Measurements from ENCODE around the gene VSIG10L. TPM values are rescaled to one million over a fixed set of nuclear protein-coding genes. Genes with fewer than 3 reads are reported as not detected.
A peak's percentile ranks its signal among the peaks of the same experiment; 100 is the strongest.

Gene VSIG10L
- total RNA-seq, 4 donors from 2014 or later: 0.21 to 0.56 (median 0.28) TPM

DNA sequence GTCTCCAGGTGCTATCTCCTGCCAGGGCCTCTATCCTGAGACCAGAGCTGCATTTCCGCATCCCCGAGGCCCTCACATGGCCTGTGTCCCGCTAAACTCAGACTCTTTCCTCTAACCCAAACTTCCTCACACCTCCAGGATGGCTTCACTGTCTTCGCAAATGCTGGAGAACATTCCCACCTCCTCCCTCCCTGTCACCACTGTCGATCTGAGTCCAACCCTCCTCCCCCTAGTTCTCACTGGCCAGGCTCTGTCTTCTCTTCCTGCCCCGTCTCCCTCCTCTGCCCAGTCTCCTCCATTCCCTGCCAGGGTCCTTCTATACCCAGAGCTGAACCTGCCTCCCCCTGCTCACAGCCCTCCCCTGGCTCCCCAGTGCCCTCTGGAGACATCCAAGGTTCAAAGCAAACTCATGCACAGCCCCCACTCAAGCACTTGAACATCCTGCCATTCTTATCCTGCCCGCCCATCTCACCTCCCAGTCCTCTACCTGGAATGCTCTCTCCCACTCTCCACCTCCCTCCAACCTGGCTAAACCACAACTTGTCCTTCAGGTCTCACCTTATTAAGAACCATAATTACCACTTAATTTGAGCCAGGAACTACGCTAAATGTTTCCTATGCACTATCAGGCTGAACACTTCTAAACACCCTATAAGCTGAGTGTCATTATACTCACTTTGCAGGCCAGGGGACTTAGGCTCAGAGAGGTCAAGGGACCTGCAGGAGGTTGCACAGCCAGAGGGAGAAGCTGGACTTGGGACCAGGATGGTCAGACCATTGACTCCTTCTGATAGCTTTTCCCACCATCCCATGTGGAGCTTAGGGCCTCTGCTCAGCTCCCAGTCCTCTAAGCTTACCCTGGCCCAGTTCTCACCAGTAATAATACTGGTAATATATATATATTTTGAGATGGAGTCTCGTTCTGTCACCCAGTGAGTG lies 961 bp upstream of the VSIG10L start:
- Histone ChIP-seq H3K9me3 (no peaks in the 10 kb centered on the region), H3K36me3 (peaks cover 12 to 18% of the 10 kb centered on the region in 2 donors), H3K4me1 (peaks cover 9 to 14% of the 10 kb centered on the region in 2 donors), H3K27ac (no peak overlapping the region), H3K27me3 (no peaks in the 10 kb centered on the region), H3K4me3 (replicated peaks in 1 of 3) (no peak overlapping the region)
- WGBS, 2 donors: 50 to 54% methylated on average over 9 of the region's 9 CpGs
- TF ChIP-seq CTCF (IDR thresholded peaks at IDR 0.05): no peak
- TF ChIP-seq POLR2A (IDR thresholded peaks at IDR 0.05): no peak
- DNase-seq: no peak
- intact Hi-C loops (cut with DNase I): loop anchor here (10.0 kb wide), 1 partner anchor 52 kb away; the partner anchor contains the start of gene C19orf84

DNA sequence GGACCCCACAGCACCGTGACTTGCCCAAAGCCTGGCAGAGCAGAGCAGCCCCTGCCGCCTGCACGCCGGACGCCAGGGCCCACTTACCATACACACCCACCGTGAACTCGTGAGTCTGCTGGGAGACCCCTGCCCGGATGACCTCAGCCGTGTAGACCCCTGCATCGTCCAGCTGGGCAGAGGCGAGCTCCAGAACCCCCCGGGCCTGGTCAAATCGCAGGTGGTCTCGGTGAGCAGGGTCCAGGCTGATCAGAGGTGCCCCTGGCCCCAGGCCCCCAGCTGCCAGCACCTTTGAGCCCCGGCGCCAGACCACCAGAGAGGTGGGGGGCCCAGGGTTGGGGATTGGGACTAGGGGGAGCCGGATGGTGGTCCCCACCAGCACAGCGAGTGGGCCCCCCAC lies 873 bp downstream of the VSIG10L start:
- H3K36me3 ChIP-seq: peaks cover 0 to 4% of the 10 kb centered on the region in 2 donors
- WGBS, 2 donors: 90 to 93% methylated on average over 15 to 18 of the region's 18 CpGs
- no peaks in the 10 kb centered on the region for H3K27me3 ChIP-seq
- no peak overlapping the region for H3K4me3 ChIP-seq (replicated peaks in 1 of 3)
- H3K4me1 ChIP-seq: peaks cover 9 to 14% of the 10 kb centered on the region in 2 donors
- intact Hi-C loops (cut with DNase I): loop anchor here (10.0 kb wide), 1 partner anchor 54 kb away; the partner anchor contains the start of gene C19orf84
- no peak for DNase-seq
- no peaks in the 10 kb centered on the region for H3K9me3 ChIP-seq
- H3K27ac ChIP-seq: no peak overlapping the region
- TF ChIP-seq CTCF (IDR thresholded peaks at IDR 0.05) (no peak), POLR2A (IDR thresholded peaks at IDR 0.05) (no peak)

DNA sequence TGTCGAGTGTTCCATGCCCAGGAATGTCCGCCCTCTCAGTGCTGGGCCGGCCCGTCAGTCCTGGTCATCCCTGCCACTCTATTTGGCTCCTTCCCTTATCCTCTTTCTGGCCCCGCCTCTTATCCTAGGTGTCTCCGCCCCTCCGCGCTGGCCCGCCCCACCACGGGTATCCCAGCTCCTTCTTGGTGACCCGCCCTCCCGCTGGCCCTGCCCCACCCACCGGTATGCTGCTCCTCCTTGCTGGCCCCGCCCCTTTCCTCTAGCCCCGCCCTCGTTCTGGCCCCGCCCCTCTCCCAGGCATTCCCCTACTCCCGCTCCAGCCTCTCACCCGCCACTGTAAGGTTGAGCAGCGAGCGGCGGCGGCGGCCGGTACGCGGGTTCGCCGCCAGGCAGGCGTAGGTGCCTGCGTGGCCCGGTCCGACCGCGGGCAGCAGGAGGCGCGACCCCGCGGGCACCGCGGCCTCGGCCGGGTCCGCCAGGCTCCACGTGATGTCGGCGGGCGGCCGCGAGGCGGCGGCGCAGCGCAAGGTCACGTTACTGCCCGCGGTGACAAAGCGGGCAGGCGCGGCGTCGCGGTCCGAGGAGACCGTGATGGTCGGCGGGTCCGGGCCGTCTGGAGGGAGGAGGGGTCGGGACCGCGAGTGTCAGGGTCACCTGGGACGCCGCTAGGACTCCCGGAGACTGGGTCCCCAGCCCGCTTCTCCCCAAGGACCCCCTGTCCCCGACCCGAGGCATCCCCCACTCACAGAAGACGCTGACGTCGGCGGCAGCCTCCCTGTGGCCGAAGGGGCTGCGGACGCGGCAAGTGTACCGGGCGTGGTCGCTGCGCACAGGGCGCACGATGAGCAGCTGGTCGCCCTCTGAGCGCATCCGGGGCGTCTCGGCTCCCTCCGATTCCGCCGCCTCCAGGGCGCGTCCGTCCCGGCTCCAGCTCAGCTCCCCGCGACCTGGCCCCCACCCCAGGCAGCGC lies 2.0 kb downstream of the VSIG10L start:
- Histone ChIP-seq H3K4me1 (peaks cover 9 to 14% of the 10 kb centered on the region in 2 donors), H3K27me3 (no peaks in the 10 kb centered on the region), H3K4me3 (replicated peaks in 1 of 3) (peak overlapping the region in 1 of 3 donors; percentile 38), H3K36me3 (peaks cover 0 to 2% of the 10 kb centered on the region in 2 donors), H3K27ac (peak overlapping the region in 2 of 3 donors; percentile 23 to 61), H3K9me3 (no peaks in the 10 kb centered on the region)
- 2 to 3% methylated on average over 19 to 36 of the region's 107 CpGs for WGBS, 2 donors
- intact Hi-C loops (cut with DNase I): loop anchor here (10.0 kb wide), 1 partner anchor 55 kb away; the partner anchor contains the start of gene C19orf84
- TF ChIP-seq POLR2A (IDR thresholded peaks at IDR 0.05) (peak in 1 of 2 donors; percentile 59), CTCF (IDR thresholded peaks at IDR 0.05) (peak in 3 of 6 experiments; percentile 21 to 36 (median 32))
- peak; percentile 92 to 96 for DNase-seq

DNA sequence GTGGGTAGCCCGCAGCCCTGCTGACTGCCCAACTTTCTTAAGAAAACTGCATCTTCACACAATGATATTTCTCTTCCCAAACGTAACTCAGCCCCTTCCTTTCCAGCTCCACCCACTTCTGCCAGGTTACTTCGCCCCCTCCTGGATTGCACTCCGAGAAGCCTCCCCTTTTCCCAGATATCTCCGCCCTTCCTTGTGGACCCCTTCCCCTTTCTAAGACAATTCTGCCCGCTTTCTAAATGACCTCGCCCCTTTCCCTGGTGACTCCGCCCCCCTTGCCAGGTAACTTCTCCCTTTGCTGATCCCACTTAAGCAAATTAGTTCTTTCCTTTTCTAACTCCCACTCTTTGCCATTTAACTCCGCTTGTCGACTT lies 2.6 kb downstream of the VSIG10L start:
- H3K27me3 ChIP-seq: no peaks in the 10 kb centered on the region
- H3K4me1 ChIP-seq: peaks cover 9 to 14% of the 10 kb centered on the region in 2 donors
- peak overlapping the region in 1 of 3 donors; percentile 61 for H3K27ac ChIP-seq
- TF ChIP-seq POLR2A (IDR thresholded peaks at IDR 0.05): no peak
- TF ChIP-seq CTCF (IDR thresholded peaks at IDR 0.05): no peak
- peak overlapping the region in 1 of 3 donors; percentile 38 for H3K4me3 ChIP-seq (replicated peaks in 1 of 3)
- intact Hi-C loops (cut with DNase I): no loop called here
- DNase-seq: no peak
- no peaks in the 10 kb centered on the region for H3K9me3 ChIP-seq
- no peaks in the 10 kb centered on the region for H3K36me3 ChIP-seq
- WGBS, 2 donors: 1 to 3% methylated on average over 10 of the region's 10 CpGs
